SIG-M5 (cell line): ENCODE results near the gene ARL10.

ENCODE experiments used
- DNase-seq: peaks from one replicate; lab custom pipeline; 2025; lab: John Stamatoyannopoulos, UW

The ARL10 gene

DNA sequence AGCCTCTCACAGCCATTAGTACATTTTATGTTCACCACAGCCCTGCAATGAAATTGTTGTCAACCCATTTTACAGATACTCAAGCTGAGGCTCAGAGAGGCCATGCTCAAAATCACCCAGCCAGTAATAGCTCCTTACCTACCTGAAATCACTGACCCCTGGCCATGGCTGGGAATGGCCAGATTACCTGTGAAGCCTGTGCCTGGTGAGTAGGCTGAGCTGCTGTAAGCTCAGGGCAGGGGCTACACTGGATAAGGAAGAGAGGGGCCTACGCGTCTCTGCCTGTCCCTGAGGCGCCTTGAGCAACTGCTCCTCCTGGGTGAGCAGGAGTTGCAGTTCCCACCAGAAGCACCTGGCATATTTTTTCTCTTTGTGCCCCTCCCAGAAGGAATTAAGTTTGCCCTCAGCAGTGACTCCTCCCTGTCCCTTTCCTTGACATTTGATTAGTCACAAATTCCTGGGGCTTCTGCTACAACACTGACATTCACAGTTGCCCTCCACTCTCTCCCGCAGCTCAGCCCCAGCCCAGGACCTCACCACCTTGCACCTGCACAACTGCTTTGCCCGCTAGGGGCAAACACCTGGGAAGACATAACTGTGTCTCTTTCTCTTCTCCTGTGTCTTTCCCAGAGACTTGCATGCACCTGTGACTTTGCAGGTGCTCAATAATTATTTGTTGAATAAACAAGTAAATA, 45.3 kb downstream of the ARL10 start:
- no peak for DNase-seq

GRCh38 chr5:176412517-176413254, 47.4 kb downstream of the ARL10 start:
- DNase-seq: no peak

- DNase-seq: no peak
Observed at GRCh38 chr5:176413255-176413565, 47.9 kb downstream of the ARL10 start.

DNA sequence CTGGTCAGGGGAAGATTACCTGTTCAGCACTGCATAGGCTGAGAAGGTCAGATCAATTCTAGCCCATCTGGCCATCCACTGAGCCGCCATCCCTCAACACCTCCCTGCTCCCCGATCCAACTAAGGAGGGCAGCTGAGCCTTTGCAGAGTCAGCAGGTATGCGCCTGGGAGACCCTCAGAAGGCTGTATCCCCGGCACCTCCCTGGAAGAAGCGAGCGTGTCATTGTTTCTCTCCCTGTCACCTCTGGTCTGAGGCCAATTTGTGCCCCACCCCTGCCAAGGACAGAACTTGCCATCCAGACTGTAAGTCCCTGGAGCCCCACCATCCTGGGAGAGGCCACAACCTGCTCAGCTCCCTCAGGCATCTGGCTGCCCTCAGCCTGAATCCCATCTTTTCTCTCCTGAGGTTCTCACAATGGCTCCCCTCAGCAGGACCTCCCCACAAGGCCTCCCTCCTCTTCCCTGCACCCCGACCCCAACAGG, 48.5 kb downstream of the ARL10 start:
- DNase-seq: no peak

DNA sequence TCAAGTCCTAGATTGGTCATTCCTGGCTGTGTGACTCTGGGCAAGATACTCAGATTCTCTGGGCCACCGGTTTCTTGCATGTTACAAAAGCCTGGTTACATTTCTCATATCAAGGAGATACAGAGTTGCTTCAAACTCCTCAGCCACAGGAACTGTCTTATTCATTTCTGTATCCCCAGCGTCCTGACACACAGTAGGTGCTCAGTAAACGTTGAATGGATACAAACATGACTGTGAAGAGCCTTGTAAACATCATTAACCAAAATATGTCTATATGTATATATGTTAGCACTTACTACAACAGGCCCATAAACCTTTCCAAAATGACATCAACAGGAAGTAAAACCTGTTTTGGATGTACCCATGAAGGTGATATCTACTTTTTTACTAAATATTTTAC, 49.4 kb downstream of the ARL10 start:
- DNase-seq: no peak

- DNase-seq: no peak
Observed at GRCh38 chr5:176415240-176415951, 50.1 kb downstream of the ARL10 start.

DNA sequence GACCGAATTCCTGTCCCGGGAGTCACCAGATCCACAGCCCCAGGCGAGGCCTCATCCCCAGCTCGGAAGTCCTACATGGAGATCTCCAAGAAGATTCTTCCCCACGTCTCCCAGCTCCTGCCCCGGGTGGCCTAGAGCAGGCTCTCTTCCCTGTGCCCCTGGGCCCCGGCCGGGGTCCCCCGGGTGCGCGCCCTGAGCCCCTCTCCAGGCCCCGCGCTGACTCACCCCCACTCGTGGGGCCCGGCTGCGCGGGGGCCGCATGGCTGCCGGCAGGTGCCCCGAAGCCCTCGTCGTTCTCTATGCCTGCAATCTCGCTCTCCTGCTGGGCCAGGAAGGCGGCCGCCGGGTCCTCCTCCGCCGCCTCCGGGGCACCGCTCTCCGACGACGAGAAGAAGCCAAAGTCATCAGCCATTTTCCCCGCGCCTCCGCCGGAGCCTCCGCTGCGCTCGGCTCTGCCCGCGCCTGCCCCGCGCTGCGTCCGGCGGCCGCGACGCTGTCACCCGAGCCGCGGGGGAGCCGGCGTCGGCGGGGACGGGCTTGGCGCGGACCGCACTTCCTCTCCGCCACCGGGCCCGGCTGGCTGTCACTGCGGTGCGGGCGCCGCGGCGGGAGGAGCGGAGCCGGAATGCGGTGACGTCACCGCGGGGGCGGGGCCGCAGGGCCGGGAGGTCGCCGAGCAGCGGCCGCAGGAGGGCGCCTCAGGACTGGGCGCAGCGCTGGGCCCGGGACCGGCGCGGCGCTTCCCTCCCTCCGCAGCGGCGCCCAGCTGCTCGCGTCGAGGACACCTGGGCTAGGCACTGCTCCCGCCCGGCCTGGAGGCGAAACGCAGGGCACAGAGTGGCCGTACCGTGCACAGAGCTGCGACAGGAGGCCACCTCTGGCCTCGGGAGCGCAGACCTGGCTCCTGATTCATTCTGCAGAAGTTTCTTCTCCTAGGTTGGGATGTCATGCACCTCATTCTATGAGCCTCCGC, 51.0 kb downstream of the ARL10 start, which contains the start of gene CLTB:
CLTB (minus strand) TSS at position 588 of the 973 bp plus-strand sequence; CDS start at position 412, 176 bp downstream.
- DNase-seq: no peak

DNA sequence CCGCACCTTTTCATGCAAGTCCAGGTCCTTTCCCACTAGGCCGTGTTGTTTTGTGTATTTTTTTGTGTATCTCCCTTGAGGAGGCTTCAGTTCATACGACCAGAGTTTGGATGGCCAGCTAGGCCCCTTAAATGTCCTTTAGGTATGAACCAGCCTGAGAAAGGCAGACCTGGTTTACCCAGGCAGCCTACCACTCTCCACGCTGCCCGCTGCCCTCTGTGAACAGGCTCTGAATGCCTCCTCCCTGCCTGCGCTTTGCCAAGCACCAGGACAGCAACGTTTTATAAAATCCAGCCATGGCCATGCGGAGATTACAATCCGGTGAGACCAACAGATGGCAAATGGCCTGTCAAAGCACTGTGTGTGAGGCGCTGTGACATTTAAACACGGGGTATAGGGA, 51.7 kb downstream of the ARL10 start:
- DNase-seq: no peak

GRCh38 chr5:176418251-176418650, 53.0 kb downstream of the ARL10 start:
- DNase-seq: no peak

DNA sequence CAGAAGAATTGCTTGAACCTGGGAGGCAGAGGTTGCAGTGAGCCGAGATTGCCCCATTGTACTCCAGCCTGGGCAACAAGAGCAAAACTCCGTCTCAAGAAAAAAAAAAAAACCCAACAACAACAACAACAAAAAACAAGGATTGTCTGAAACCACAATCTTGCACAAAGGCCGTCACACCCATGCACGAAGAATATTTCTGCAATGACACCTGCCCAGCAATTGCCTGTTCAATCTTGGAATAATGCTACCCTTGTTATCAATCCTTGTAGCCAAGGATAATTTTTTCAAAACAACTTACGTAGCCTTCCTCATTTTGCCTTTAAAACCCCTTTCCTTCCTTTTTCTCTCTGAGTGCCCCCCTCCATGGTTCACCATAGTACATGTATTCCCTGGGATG, 54.8 kb downstream of the ARL10 start:
- DNase-seq: no peak

GRCh38 chr5:176420972-176421544, 55.8 kb downstream of the ARL10 start:
- no peak for DNase-seq

- no peak for DNase-seq
Observed at GRCh38 chr5:176424181-176424580, 58.9 kb downstream of the ARL10 start.

DNA sequence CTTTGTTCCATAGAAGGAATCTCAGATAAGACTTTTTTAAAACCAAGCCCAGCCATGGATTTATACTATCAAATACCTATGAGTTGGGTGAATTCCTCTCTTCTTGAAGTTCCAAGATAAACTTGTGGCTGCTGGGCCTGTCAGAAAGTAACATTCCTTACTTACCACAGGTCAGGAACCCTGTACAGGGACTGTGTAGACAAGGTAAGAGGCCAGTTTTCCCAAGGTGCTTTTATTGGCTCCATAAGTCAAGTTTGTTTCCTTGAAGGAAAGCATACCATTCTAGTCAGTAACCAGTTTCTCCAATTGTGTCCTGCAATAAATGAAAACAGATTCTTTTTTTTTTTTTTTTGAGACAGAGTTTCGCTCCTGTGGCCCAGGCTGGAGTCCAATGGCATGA, 59.9 kb downstream of the ARL10 start:
- no peak for DNase-seq

DNA sequence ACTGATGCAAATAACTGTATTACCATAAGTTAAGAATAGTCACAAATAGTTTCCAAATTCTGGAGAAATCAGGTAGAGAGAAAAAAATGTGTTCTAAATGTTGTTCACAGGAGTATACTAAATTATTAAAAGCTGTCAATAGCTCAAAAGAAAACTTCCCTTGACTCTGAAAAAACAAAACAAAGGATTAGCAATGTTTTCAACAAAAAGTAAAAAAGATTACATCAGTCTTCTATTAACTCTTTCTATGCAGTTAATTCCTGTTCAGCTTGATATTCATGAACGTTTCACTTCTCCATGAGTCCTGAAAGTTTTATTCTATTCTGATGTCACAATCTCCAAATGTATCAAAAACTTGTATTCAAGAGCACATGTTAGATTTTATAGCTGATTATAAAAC, 60.5 kb downstream of the ARL10 start:
- no peak for DNase-seq

DNA sequence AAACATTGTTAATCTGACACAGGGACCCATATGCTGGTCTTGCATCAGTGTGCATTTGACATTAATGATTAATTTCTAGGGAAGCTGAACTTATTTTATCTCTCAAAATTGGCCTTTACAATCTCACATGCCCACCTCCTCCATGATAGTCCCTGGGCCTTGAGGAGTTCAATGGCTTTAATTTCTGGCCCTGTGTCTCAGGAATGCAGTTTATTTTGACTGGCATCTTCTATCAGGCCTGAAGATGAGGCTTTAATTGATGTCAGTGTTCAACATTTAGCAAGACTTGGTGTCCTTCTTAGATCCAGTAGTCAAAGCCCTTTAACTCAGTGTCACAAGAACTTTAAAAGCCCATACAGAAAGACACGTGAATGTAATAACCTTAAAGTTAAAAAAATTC, 61.6 kb downstream of the ARL10 start:
- no peak for DNase-seq

DNA sequence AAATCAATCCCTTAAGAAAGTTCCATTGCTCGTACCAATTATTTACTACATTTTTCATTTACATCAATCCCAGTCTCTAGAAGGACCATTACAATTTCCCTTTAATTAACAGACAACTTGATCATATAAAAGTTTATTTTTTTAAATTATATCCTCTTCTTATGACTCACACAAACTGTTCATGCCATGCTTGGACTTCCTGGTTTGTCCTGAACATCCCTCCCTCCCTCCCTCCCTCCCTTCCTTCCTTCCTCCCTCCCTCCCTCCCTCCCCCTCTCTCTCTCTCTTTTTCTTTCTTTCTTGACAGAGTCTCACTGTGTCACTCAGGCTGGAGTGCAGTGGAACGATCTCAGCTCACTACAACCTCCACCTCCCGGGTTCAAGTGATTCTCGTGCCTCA, 62.7 kb downstream of the ARL10 start:
- no peak for DNase-seq

- no peak for DNase-seq
Observed at GRCh38 chr5:176429972-176430371, 64.7 kb downstream of the ARL10 start.
